Activated CD4-positive, alpha-beta T cell treated with anti-CD3 and anti-CD28 coated beads, Interleukin-2, amount 50 U/mL, for 24 hours (primary cell): ENCODE results near the gene SMPDL3B.
"Not testable (repeated sequence)": the region's sequence is repeated elsewhere in the genome, so short reads cannot be mapped to it uniquely, and the experiment has no call there.

Source experiments
- DNase-seq, 2 donors: peaks; one replicate each; pipeline ENCODE4 v3.0.0-alpha.2; 2020; ENCODE audit warnings: low read depth in 1 of 2, low spot score in 1 of 2

SMPDL3B gene

GRCh38 chr1:27970401-27970800 lies 35.6 kb downstream of the SMPDL3B start:
- DNase-seq = no peak

- DNase-seq = no peak
Observed at GRCh38 chr1:27971674-27972073, 36.9 kb downstream of the SMPDL3B start.

- DNase-seq = no peak
Observed at GRCh38 chr1:27972141-27972540, 37.3 kb downstream of the SMPDL3B start.

- DNase-seq = no peak
Observed at GRCh38 chr1:27973771-27974416, 39.1 kb downstream of the SMPDL3B start.

- no peak for DNase-seq
Observed at GRCh38 chr1:27974417-27974781, 39.6 kb downstream of the SMPDL3B start.

- DNase-seq = no peak
Observed at GRCh38 chr1:27979151-27979858, 44.5 kb downstream of the SMPDL3B start.

- DNase-seq = no peak
Observed at GRCh38 chr1:27979859-27980201, 45.0 kb downstream of the SMPDL3B start.

GRCh38 chr1:27980216-27980845 lies 45.5 kb downstream of the SMPDL3B start:
- DNase-seq = no peak

- no peak for DNase-seq
Observed at GRCh38 chr1:27981145-27981544, 46.3 kb downstream of the SMPDL3B start.

- DNase-seq = no peak
Observed at GRCh38 chr1:27990920-27991537, 56.2 kb downstream of the SMPDL3B start.

GRCh38 chr1:27992276-27992675 lies 57.5 kb downstream of the SMPDL3B start:
- DNase-seq = peak; percentile 3 to 16

GRCh38 chr1:27993241-27993640 lies 58.4 kb downstream of the SMPDL3B start:
- no peak for DNase-seq

- DNase-seq = no peak
Observed at GRCh38 chr1:27994060-27994459, 59.3 kb downstream of the SMPDL3B start.

- not testable (repeated sequence) for DNase-seq
Observed at GRCh38 chr1:27994526-27994925, 59.7 kb downstream of the SMPDL3B start.

- no peak for DNase-seq
Observed at GRCh38 chr1:27999055-27999454, 64.3 kb downstream of the SMPDL3B start.

- no peak for DNase-seq
Observed at GRCh38 chr1:28002600-28002999, 67.8 kb downstream of the SMPDL3B start.

GRCh38 chr1:28003117-28003516 lies 68.3 kb downstream of the SMPDL3B start:
- not testable (repeated sequence) for DNase-seq
